Neural cell (in vitro differentiated cells): ENCODE measurements around the gene TFPI. TPM values are rescaled to one million over a fixed set of nuclear protein-coding genes. Genes with fewer than 3 reads are reported as not detected.

ENCODE experiments used
- H2AFZ ChIP-seq: fragments of 200-600, 300-800 bp; sonication (generic), shearing (Covaris generic); 2 replicates; pipeline ENCODE4 v1.6.0; 2014; ENCODE audit warnings: low read depth, mild to moderate bottlenecking, antibody characterized with exemption, low read length, moderate library complexity
- H3F3A ChIP-seq: fragments of 200-600 bp; shearing (Covaris generic); 2 replicates; pipeline ENCODE4 v1.6.1; 2016; ENCODE audit warnings: mild to moderate bottlenecking, moderate library complexity, mixed read lengths, antibody characterized with exemption, low read length; ENCODE audit not compliant: insufficient read depth, poor library complexity, severe bottlenecking
- H3K27ac ChIP-seq: fragments of 200-600, 300-800 bp; sonication (generic), shearing (Covaris generic); 2 replicates; pipeline ENCODE4 v1.5.1; 2014; ENCODE audit warnings: mild to moderate bottlenecking, low read length, moderate library complexity
- H3K27me3 ChIP-seq: fragments of 300-800, 200-600 bp; sonication (generic), shearing (Covaris generic); 2 replicates; pipeline ENCODE4 v1.6.0; 2014; ENCODE audit warnings: mild to moderate bottlenecking, low read depth, low read length, moderate library complexity; ENCODE audit not compliant: insufficient read depth
- H3K36me3 ChIP-seq: fragments of 300-800, 200-600 bp; sonication (generic), shearing (Covaris generic); 2 replicates; pipeline ENCODE4 v1.5.1; 2014; ENCODE audit warnings: mild to moderate bottlenecking, antibody characterized with exemption, low read length, moderate library complexity; ENCODE audit not compliant: insufficient read depth
- H3K4me2 ChIP-seq: fragments of 300-800, 200-600 bp; sonication (generic), shearing (Covaris generic); 2 replicates; pipeline ENCODE4 v1.6.0; 2014; ENCODE audit warnings: mild to moderate bottlenecking, low read length
- H3K4me3 ChIP-seq: fragments of 300-800, 200-600 bp; sonication (generic), shearing (Covaris generic); 2 replicates; pipeline ENCODE4 v1.5.1; 2014; ENCODE audit warnings: mild to moderate bottlenecking, low read length, moderate library complexity
- H3K79me2 ChIP-seq: fragments of 200-600 bp; shearing (Covaris generic); replicated peaks from 2 replicates; pipeline ENCODE4 v1.6.0; 2014; ENCODE audit warnings: mild to moderate bottlenecking, low read length, moderate library complexity; ENCODE audit not compliant: insufficient read depth
- H3K9ac ChIP-seq: fragments of 300-800, 200-600 bp; sonication (generic), shearing (Covaris generic); 2 replicates; pipeline ENCODE4 v1.6.1; 2016; ENCODE audit warnings: mild to moderate bottlenecking, low read length, mixed read lengths
- H3K9me2 ChIP-seq: fragments of 200-600 bp; shearing (Covaris generic); 2 replicates; pipeline ENCODE4 v1.6.1; 2016; ENCODE audit warnings: mild to moderate bottlenecking, low read length, mixed read lengths; ENCODE audit not compliant: insufficient read depth
- H3K9me3 ChIP-seq: fragments of 200-600, 300-800 bp; sonication (generic), shearing (Covaris generic); 2 replicates; pipeline ENCODE4 v1.6.1; 2016; ENCODE audit warnings: mild to moderate bottlenecking, mixed run types, low read length, moderate library complexity, mixed read lengths
- H4K20me1 ChIP-seq: fragments of 200-600 bp; shearing (Covaris generic); 2 replicates; pipeline ENCODE4 v1.6.1; 2016; ENCODE audit warnings: mild to moderate bottlenecking, mixed run types; ENCODE audit not compliant: insufficient read depth
- CTCF ChIP-seq: fragments of 450-650 bp; IDR thresholded peaks from 2 replicates; pipeline ENCODE4 v1.5.1; 2014; ENCODE audit warnings: antibody characterized with exemption, mild to moderate bottlenecking, moderate library complexity; ENCODE audit not compliant: poor library complexity, severe bottlenecking
- EP300 ChIP-seq: fragments of 450-650 bp; conservative IDR thresholded peaks from 2 replicates; pipeline ENCODE4 v1.6.1; 2014; ENCODE audit warnings: antibody characterized with exemption, mild to moderate bottlenecking, moderate library complexity; ENCODE audit not compliant: poor library complexity, severe bottlenecking
- EZH2 ChIP-seq: fragments of 200-600, 300-800 bp; shearing (Covaris generic), sonication (generic); IDR thresholded peaks from 2 replicates; pipeline ENCODE4 v1.6.1; 2014; ENCODE audit warnings: antibody characterized with exemption, low read length, borderline replicate concordance, mild to moderate bottlenecking; ENCODE audit not compliant: insufficient read depth, poor library complexity, severe bottlenecking
- MXI1 ChIP-seq: fragments of 450-650 bp; conservative IDR thresholded peaks from 2 replicates; pipeline ENCODE4 v1.6.1; 2014; ENCODE audit warnings: antibody characterized with exemption, mild to moderate bottlenecking; ENCODE audit not compliant: poor library complexity, severe bottlenecking
- POLR2AphosphoS5 ChIP-seq: IDR thresholded peaks from 2 replicates; pipeline ENCODE4 v1.6.1; 2012
- RAD21 ChIP-seq: fragments of 450-650 bp; conservative IDR thresholded peaks from 2 replicates; pipeline ENCODE4 v1.6.1; 2014; ENCODE audit warnings: antibody characterized with exemption, mild to moderate bottlenecking, moderate library complexity
- REST ChIP-seq: IDR thresholded peaks from 2 replicates; pipeline ENCODE4 v1.6.1; 2012; ENCODE audit warnings: borderline replicate concordance
- SMC3 ChIP-seq: fragments of 450-650 bp; conservative IDR thresholded peaks from 2 replicates; pipeline ENCODE4 v1.6.1; 2014; ENCODE audit warnings: antibody characterized with exemption, mild to moderate bottlenecking, moderate library complexity; ENCODE audit not compliant: poor library complexity
- TAF1 ChIP-seq: IDR thresholded peaks from 2 replicates; pipeline ENCODE4 v1.6.1; 2012; ENCODE audit warnings: low read depth
- polyA plus RNA-seq: library from polyadenylated mRNA; depleted of rRNA; stranded (reverse); fragments of >200 nt; gene quantifications from 2 replicates; pipeline ENCODE4 v1.2.3, GENCODE V29; 2014

The TFPI gene
- polyA plus RNA-seq, 1 donor from 2014 or later, result 0.51 TPM

GRCh38 chr2:187532333-187533120 lies 21.7 kb downstream of the TFPI start:
- H3K9me2 ChIP-seq, result no peaks in the 10 kb centered on the region
- no peak overlapping the region for H3K27ac ChIP-seq
- no peaks in the 10 kb centered on the region for H3K36me3 ChIP-seq
- H3K4me3 ChIP-seq, result no peak overlapping the region
- H3F3A ChIP-seq, result no peaks in the 10 kb centered on the region
- no peaks in the 10 kb centered on the region for H3K9me3 ChIP-seq
- TF ChIP-seq POLR2AphosphoS5 (no peak), SMC3 (no peak), TAF1 (no peak), EP300 (no peak), RAD21 (no peak), MXI1 (no peak), CTCF (no peak), EZH2 (no peak), REST (no peak)
- no peaks in the 10 kb centered on the region for H3K79me2 ChIP-seq
- no peaks in the 10 kb centered on the region for H4K20me1 ChIP-seq
- no peaks in the 10 kb centered on the region for H3K27me3 ChIP-seq
- no peak overlapping the region for H3K9ac ChIP-seq
- H2AFZ ChIP-seq, result no peak overlapping the region
- H3K4me2 ChIP-seq, result no peak overlapping the region

- no peak overlapping the region for H3K27ac ChIP-seq
- no peaks in the 10 kb centered on the region for H4K20me1 ChIP-seq
- H3K9me2 ChIP-seq, result no peaks in the 10 kb centered on the region
- no peaks in the 10 kb centered on the region for H3K9me3 ChIP-seq
- H3K9ac ChIP-seq, result no peak overlapping the region
- H3K79me2 ChIP-seq, result no peaks in the 10 kb centered on the region
- H3K27me3 ChIP-seq, result no peaks in the 10 kb centered on the region
- H3K36me3 ChIP-seq, result no peaks in the 10 kb centered on the region
- H3F3A ChIP-seq, result no peaks in the 10 kb centered on the region
- H3K4me3 ChIP-seq, result no peak overlapping the region
- TF ChIP-seq POLR2AphosphoS5, result no peak
- TF ChIP-seq REST, result no peak
- no peak for TF ChIP-seq SMC3
- no peak for TF ChIP-seq RAD21
- no peak for TF ChIP-seq TAF1
- TF ChIP-seq MXI1, result no peak
- TF ChIP-seq EZH2, result no peak
- no peak for TF ChIP-seq CTCF
- no peak for TF ChIP-seq EP300
- H2AFZ ChIP-seq, result no peak overlapping the region
- H3K4me2 ChIP-seq, result no peak overlapping the region
Measured at GRCh38 chr2:187529977-187530721, 24.1 kb downstream of the TFPI start.
